Measurements from ENCODE around the gene NR1I3. TPM values are rescaled to one million over a fixed set of nuclear protein-coding genes. Genes with fewer than 3 reads are reported as not detected.

NR1I3 gene
- total RNA-seq, 1 experiment from 2014 or later = not detected

DNA sequence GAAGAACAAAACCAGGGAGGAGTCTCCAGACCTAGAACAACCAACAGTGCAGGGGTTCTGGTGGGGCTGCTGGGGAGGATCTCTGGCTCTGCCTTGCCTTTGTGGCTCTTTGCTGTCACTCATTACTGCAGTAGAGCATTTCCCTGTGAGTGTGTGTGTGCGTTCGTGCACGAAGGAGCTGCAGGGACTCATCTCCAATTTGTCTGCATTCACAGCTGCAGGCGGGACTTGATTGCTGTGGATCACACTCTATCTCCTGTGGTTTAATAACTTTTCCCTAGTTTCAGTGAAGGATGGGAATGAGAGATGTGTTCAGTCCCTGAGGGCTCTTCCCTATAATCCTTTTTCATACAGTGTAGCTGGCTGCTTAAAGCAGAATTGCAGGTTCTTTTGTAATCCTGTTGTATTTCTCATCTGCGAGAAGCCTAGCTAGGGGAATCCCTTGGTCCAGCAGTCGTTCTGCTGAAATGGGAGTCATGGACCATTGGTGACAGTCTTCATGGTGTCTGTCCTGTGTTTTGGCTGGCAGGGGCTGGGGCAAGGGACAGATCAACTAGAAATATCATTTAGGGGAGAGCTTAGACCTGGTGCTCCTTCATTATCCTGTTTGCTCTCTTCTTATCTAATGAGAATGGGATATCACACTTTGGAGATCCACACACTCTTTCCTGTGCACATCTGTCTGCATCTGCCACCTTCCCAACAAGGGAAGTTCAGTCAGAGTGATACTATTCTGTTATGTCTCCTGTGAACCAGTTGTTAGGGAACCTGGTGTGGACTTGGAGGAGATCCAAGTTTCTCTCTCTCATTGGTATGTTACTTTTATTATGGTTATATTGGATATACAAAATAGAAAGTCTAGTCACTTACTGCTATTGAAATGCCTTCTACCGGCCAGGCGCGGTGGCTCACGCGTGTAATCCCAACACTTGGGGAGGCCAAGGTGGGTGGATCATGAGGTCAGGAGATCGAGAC lies 23.5 kb upstream of the NR1I3 start:
- TF ChIP-seq, protein P1, sequence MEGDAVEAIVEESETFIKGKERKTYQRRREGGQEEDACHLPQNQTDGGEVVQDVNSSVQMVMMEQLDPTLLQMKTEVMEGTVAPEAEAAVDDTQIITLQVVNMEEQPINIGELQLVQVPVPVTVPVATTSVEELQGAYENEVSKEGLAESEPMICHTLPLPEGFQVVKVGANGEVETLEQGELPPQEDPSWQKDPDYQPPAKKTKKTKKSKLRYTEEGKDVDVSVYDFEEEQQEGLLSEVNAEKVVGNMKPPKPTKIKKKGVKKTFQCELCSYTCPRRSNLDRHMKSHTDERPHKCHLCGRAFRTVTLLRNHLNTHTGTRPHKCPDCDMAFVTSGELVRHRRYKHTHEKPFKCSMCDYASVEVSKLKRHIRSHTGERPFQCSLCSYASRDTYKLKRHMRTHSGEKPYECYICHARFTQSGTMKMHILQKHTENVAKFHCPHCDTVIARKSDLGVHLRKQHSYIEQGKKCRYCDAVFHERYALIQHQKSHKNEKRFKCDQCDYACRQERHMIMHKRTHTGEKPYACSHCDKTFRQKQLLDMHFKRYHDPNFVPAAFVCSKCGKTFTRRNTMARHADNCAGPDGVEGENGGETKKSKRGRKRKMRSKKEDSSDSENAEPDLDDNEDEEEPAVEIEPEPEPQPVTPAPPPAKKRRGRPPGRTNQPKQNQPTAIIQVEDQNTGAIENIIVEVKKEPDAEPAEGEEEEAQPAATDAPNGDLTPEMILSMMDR (conservative IDR thresholded peaks at IDR 0.05) = no peak
- Mint-ChIP-seq H3K9me3 (peaks cover 20% of the 10 kb centered on the region in 2 experiments), H3K27ac (0 out of 7 replicates have a peak overlapping the region, but pooled peaks of 1 of the 3 experiments have one; percentile 45), H3K4me1 (peaks cover 23 to 33% of the 10 kb centered on the region in 2 experiments), H3K27me3 (ENCODE audit: low read depth) (peaks cover 66% of the 10 kb centered on the region), H3K36me3 (ENCODE audit: insufficient read depth in 1 of 3, low read depth in 3 of 3) (peaks cover 13 to 20% (median 14%) of the 10 kb centered on the region in 3 experiments), H3K4me3 (no peak overlapping the region)
- no peak overlapping the region for H3T11ph ChIP-seq (ENCODE audit: low read length)
- H2AFZ ChIP-seq (ENCODE audit: low read length) = no peak overlapping the region
- DNase-seq = no peak
- H2AK5ac ChIP-seq (ENCODE audit: insufficient read length, low read length) = no peak overlapping the region
- H4K8ac ChIP-seq (replicated peaks; ENCODE audit: insufficient read length, low read depth, low read length) = no peak overlapping the region
- peaks cover 6% of the 10 kb centered on the region for H3K9me3 ChIP-seq (ENCODE audit: control insufficient read depth, low read depth, low read length)
- no peak overlapping the region for H2BK5ac ChIP-seq (ENCODE audit: insufficient read length, low read length)
- no peak overlapping the region for H3K27ac ChIP-seq (ENCODE audit: insufficient read length, low read depth, low read length)
- no peaks in the 10 kb centered on the region for H4K20me1 ChIP-seq (ENCODE audit: control insufficient read depth, insufficient read depth, insufficient read length)
- H3K79me1 ChIP-seq (ENCODE audit: insufficient read depth, low read depth, low read length, poor library complexity, severe bottlenecking) = no peaks in the 10 kb centered on the region
- no peak overlapping the region for H3K9ac ChIP-seq (ENCODE audit: extremely low read depth, insufficient read length, low read length)
- no peak overlapping the region for H4K91ac ChIP-seq (ENCODE audit: insufficient read length, low read depth, low read length)
- no peak overlapping the region for H3K4me2 ChIP-seq (ENCODE audit: insufficient read depth, insufficient read length, low read length)
- no CpG with 5 or more reads among the region's 12 CpGs for WGBS (ENCODE audit: extremely low coverage, insufficient read length, low lambda C conversion rate)
- H2BK15ac ChIP-seq (ENCODE audit: low read depth, low read length) = no peak overlapping the region
- peaks cover 12% of the 10 kb centered on the region; the same call in 1 of the 2 replicates for H3K27me3 ChIP-seq (ENCODE audit: insufficient read depth, low read length)
- no peak overlapping the region for H3K14ac ChIP-seq (ENCODE audit: insufficient read depth, low read length)
- H3K56ac ChIP-seq (ENCODE audit: insufficient read length, low read depth, low read length) = no peak overlapping the region
- H3K4me1 ChIP-seq (ENCODE audit: insufficient read depth, low read length) = peaks cover 5% of the 10 kb centered on the region; the same call in 1 of the 2 replicates
- H3K23me2 ChIP-seq (ENCODE audit: insufficient read length, low read depth, low read length, poor library complexity, severe bottlenecking) = peaks cover 11% of the 10 kb centered on the region
- no peaks in the 10 kb centered on the region for H3K79me2 ChIP-seq (ENCODE audit: insufficient read depth, low read length)
- no peak overlapping the region for H2BK20ac ChIP-seq (ENCODE audit: low read depth, low read length, poor library complexity, severe bottlenecking)
- H3K23ac ChIP-seq (ENCODE audit: insufficient read length, low read depth, low read length) = no peak overlapping the region
- H3K4ac ChIP-seq (ENCODE audit: low read depth, low read length) = no peak overlapping the region
- no peak overlapping the region for H3K18ac ChIP-seq (ENCODE audit: insufficient read length, low read depth, low read length)
- H2BK12ac ChIP-seq (ENCODE audit: insufficient read length, low read depth, low read length) = no peak overlapping the region
- H2BK120ac ChIP-seq (ENCODE audit: low read depth, low read length, poor library complexity, severe bottlenecking) = no peak overlapping the region
- no peak overlapping the region for H4K5ac ChIP-seq (ENCODE audit: insufficient read length, low read depth, low read length)

Data from H9 (cell line).